IgD-negative memory B cell (primary cell): ENCODE results near the gene UTS2R. TPM values are rescaled to one million over a fixed set of nuclear protein-coding genes. Genes with fewer than 3 reads are reported as not detected.

Source experiments
- H3K27ac Mint-ChIP-seq, 3 donors: one replicate each; pipeline ENCODE4 v1.8.0; 2020 to 2022; ENCODE audit warnings: mild to moderate bottlenecking in 3 of 3, mixed read lengths in 3 of 3, moderate library complexity in 1 of 3
- H3K27me3 Mint-ChIP-seq: one replicate; pipeline ENCODE4 v1.8.0; 2021; ENCODE audit warnings: mixed read lengths
- H3K36me3 Mint-ChIP-seq: one replicate; pipeline ENCODE4 v1.8.0; 2020; ENCODE audit warnings: mild to moderate bottlenecking, mixed read lengths
- H3K4me1 Mint-ChIP-seq, 3 donors: one replicate each; pipeline ENCODE4 v1.8.0; 2020 to 2022; ENCODE audit warnings: mixed read lengths in 3 of 3, mild to moderate bottlenecking in 1 of 3
- H3K4me3 Mint-ChIP-seq, 4 donors: one replicate each; pipeline ENCODE4 v1.8.0; 2020 to 2022; ENCODE audit warnings: mild to moderate bottlenecking in 4 of 4, mixed read lengths in 4 of 4, moderate library complexity in 3 of 4
- H3K9me3 Mint-ChIP-seq, 3 donors: one replicate each; pipeline ENCODE4 v1.8.0; 2020 to 2021; ENCODE audit warnings: mixed read lengths in 3 of 3, mild to moderate bottlenecking in 1 of 3
- polyA plus RNA-seq: library from polyadenylated mRNA; unstranded; fragments of 300-500 nt; fragmentation: Illumina TruSeq; gene quantifications from one replicate; pipeline ENCODE4 v1.2.3, GENCODE V29; 2021

The UTS2R gene
- polyA plus RNA-seq, 1 donor from 2014 or later = not detected

DNA sequence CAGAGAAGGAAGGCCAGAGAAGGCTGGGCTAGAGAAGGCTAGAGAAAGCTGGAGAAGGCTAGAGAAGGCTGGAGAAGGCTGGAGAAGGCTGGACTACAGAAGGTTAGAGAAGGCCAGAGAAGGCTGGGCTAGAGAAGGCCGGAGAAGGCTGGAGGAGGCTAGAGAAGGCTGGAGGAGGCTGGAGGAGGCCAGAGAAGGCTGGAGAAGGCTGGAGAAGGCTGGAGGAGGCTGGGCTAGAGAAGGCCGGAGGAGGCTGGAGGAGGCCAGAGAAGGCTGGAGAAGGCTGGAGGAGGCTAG lies 53.2 kb downstream of the UTS2R start:
- Mint-ChIP-seq H3K9me3 (no peaks in the 10 kb centered on the region), H3K4me1 (peaks cover 16 to 25% (median 19%) of the 10 kb centered on the region in 3 donors), H3K27me3 (no peaks in the 10 kb centered on the region), H3K27ac (peak overlapping the region; percentile 54 to 91 (median 89)), H3K4me3 (peak overlapping the region in 1 of 4 donors; percentile 35), H3K36me3 (peaks cover 11% of the 10 kb centered on the region)

Other genes starting within 250 kb of the UTS2R start
- 34.1 TPM for gene CCDC57, start 158.9 kb upstream of the UTS2R start, polyA plus RNA-seq
- 3.7 TPM for gene SLC16A3, start 142.7 kb upstream of the UTS2R start, polyA plus RNA-seq
- gene CSNK1D, start 98.1 kb upstream of the UTS2R start, polyA plus RNA-seq = 78.3 TPM
- 4.4 TPM for gene CD7, start 54.2 kb upstream of the UTS2R start, polyA plus RNA-seq
- 0.83 TPM for gene SECTM1, start 38.0 kb upstream of the UTS2R start, polyA plus RNA-seq
- 0.36 TPM for gene TEX19, start 12.5 kb upstream of the UTS2R start, polyA plus RNA-seq
- 23.2 TPM for gene HEXD, start 46.6 kb downstream of the UTS2R start, polyA plus RNA-seq
- 33.2 TPM for gene OGFOD3, start 46.8 kb downstream of the UTS2R start, polyA plus RNA-seq
- gene CYBC1, start 79.0 kb downstream of the UTS2R start, polyA plus RNA-seq = 266 TPM
- gene NARF, start 87.0 kb downstream of the UTS2R start, polyA plus RNA-seq = 76.2 TPM
- 5.8 TPM for gene FOXK2, start 148.0 kb downstream of the UTS2R start, polyA plus RNA-seq